GM12878 (cell line): ENCODE results near the gene CLDN6. TPM values are rescaled to one million over a fixed set of nuclear protein-coding genes. Genes with fewer than 3 reads are reported as not detected.

ENCODE experiments used
- ASH2L ChIP-seq: fragments of 300-600, 200-600 bp; sonication (generic); IDR thresholded peaks from 2 replicates; pipeline ENCODE4 v1.6.1; 2017; ENCODE audit warnings: low read depth, mild to moderate bottlenecking, borderline replicate concordance
- BCLAF1 ChIP-seq: fragments of 450-650 bp; IDR thresholded peaks from 2 replicates; pipeline ENCODE4 v1.6.1; 2017; ENCODE audit warnings: antibody characterized with exemption, mild to moderate bottlenecking, moderate library complexity
- CHD1 ChIP-seq: IDR thresholded peaks from 2 replicates; pipeline ENCODE4 v1.6.1; 2012; ENCODE audit warnings: low read depth, low read length, improper control_type of control experiment
- EZH2 ChIP-seq: IDR thresholded peaks from 2 replicates; pipeline ENCODE4 v1.6.1; 2012; ENCODE audit warnings: low read depth, mild to moderate bottlenecking, control low read depth, inconsistent platforms, low read length, borderline replicate concordance; ENCODE audit not compliant: control insufficient read depth
- HDGF ChIP-seq: fragments of 450-650 bp; IDR thresholded peaks from 2 replicates; pipeline ENCODE4 v1.6.1; 2016; ENCODE audit warnings: antibody characterized with exemption
- KLF5 ChIP-seq: fragments of 450-650 bp; IDR thresholded peaks from 2 replicates; pipeline ENCODE4 v1.6.1; 2014; ENCODE audit warnings: mild to moderate bottlenecking; ENCODE audit not compliant: partially characterized antibody
- NKRF ChIP-seq: fragments of 450-650 bp; conservative IDR thresholded peaks from 2 replicates; pipeline ENCODE4 v1.6.1; 2017; ENCODE audit warnings: mild to moderate bottlenecking, moderate library complexity
- PKNOX1 ChIP-seq: fragments of 450-650 bp; IDR thresholded peaks from 2 replicates; pipeline ENCODE4 v1.6.1; 2016; ENCODE audit warnings: mild to moderate bottlenecking
- REST ChIP-seq: IDR thresholded peaks from 2 replicates; pipeline ENCODE4 v1.6.1; 2012; ENCODE audit warnings: mild to moderate bottlenecking, low read depth, low read length
- SIN3A ChIP-seq: IDR thresholded peaks from 2 replicates; pipeline ENCODE4 v1.6.1; 2012; ENCODE audit warnings: low read depth, low read length, improper control_type of control experiment
- SMARCA5 ChIP-seq: fragments of 450-650 bp; IDR thresholded peaks from 2 replicates; pipeline ENCODE4 v1.6.1; 2017; ENCODE audit warnings: mild to moderate bottlenecking
- TBL1XR1 ChIP-seq: IDR thresholded peaks from 2 replicates; pipeline ENCODE4 v1.6.1; 2012; ENCODE audit warnings: low read depth, low read length, improper control_type of control experiment
- USF2 ChIP-seq: IDR thresholded peaks from 2 replicates; pipeline ENCODE4 v1.6.1; 2011; ENCODE audit warnings: low read depth, low read length, improper control_type of control experiment, borderline replicate concordance
- ZBTB33 ChIP-seq: fragments of 450-650 bp; IDR thresholded peaks from 2 replicates; pipeline ENCODE4 v1.6.1; 2017; ENCODE audit warnings: mild to moderate bottlenecking
- ZNF207 ChIP-seq: fragments of 450-650 bp; IDR thresholded peaks from 2 replicates; pipeline ENCODE4 v1.6.1; 2014; ENCODE audit warnings: antibody characterized with exemption, mild to moderate bottlenecking, borderline replicate concordance
- polyA plus RNA-seq, 11 experiments: library from polyadenylated mRNA; depleted of rRNA in 4 of 11; unstranded in 6 of 11; stranded (reverse) in 5 of 11; fragments of >200 nt; fragmentation: Nextera tagmentation in 4 of 11; fragmentation: Illumina TruSeq in 1 of 11; extraction: Ambion mirVana in 4 of 11; extraction: Trizol in 1 of 11; gene quantifications; 1 replicate in 1 of 11; 2 replicates in 10 of 11; pipeline versions ENCODE4 v1.2.1 to v1.2.3, GENCODE V29; 2011 to 2016; ENCODE audit warnings: inconsistent platforms in 2 of 11, missing spikeins in 2 of 11, low read depth in 1 of 11
- total RNA-seq, 4 experiments: library from RNA; depleted of rRNA in 3 of 4; stranded (reverse); fragments of >200 nt in 3 of 4; fragmentation: Illumina TruSeq in 1 of 4; extraction: Trizol in 1 of 4; gene quantifications; 2 replicates each; pipeline versions ENCODE4 v1.2.1 to v1.2.3, GENCODE V29; 2013 to 2021

CLDN6 gene
- total and polyA plus RNA-seq, 10 of the 15 experiments (the other 5 are each of a cell fraction or from before 2014, with no cell fraction given) = 0.15 to 0.26 (median 0.23) TPM; not detected in 7

GRCh38 chr16:2980227-2981176 is 37.5 kb downstream of the CLDN6 start, which contains the start of gene PKMYT1 (continued):
- TF ChIP-seq SMARCA5 (0 out of 2 replicates have a peak, but pooled peaks have one; percentile 41), HDGF (peak; percentile 59; the same call in 1 of the 2 replicates), BCLAF1 (no peak), EZH2 (no peak), SIN3A (peak; percentile 89), CHD1 (no peak), ASH2L (no peak), ZBTB33 (no peak), PKNOX1 (no peak), KLF5 (peak; percentile 50), REST (no peak), ZNF207 (no peak), TBL1XR1 (no peak), NKRF (peak; percentile 99), USF2 (no peak)
